ENCODE measurements around the gene XAB2. TPM values are rescaled to one million over a fixed set of nuclear protein-coding genes. Genes with fewer than 3 reads are reported as not detected.
A peak's percentile ranks its signal among the peaks of the same experiment; 100 is the strongest.

The XAB2 gene
- 10 to 100 TPM; 50.7 to 54.1 TPM for total RNA-seq

DNA sequence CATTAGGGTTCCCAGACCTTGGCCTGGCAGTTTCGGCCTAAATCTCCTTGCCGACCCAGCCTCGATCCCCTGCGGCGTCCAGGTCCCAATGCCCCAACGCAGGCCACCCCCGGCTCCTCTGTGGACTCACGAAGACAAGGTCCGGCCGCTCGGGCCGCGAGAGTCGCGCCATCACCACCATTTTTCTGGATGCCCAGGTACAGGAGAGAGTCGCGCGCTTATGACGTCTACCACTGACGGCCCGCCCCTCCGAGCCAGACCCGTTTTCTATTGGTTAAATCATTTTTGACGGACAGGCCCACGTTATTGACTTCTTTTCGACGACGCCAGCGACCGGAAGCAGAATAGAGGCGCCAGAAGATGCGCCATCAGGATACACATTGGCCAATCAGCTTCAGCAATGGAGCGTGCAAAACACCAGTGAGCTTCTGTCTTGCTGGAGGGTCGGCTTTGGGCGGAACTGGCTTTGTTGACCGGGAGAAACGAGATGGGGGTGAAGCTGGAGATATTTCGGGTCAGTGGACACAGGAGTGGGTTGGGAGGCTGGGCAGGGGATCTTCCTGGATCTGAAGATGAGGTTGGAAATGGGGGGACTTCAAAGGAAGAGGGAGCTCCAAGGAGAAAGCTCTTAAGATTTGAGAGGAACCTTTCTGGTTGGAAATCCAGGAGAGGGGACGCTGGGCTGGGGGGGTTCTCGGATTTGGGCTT lies at the start of gene XAB2, which contains the start of gene PET100:
XAB2 (minus strand) TSS at position 199 of the 708 bp plus-strand sequence; CDS start at position 181, 18 bp downstream.
PET100 (plus strand) TSS at position 447 of the 708 bp plus-strand sequence; CDS start at position 488, 41 bp downstream.
- DNase-seq: peak; percentile 97

DNA sequence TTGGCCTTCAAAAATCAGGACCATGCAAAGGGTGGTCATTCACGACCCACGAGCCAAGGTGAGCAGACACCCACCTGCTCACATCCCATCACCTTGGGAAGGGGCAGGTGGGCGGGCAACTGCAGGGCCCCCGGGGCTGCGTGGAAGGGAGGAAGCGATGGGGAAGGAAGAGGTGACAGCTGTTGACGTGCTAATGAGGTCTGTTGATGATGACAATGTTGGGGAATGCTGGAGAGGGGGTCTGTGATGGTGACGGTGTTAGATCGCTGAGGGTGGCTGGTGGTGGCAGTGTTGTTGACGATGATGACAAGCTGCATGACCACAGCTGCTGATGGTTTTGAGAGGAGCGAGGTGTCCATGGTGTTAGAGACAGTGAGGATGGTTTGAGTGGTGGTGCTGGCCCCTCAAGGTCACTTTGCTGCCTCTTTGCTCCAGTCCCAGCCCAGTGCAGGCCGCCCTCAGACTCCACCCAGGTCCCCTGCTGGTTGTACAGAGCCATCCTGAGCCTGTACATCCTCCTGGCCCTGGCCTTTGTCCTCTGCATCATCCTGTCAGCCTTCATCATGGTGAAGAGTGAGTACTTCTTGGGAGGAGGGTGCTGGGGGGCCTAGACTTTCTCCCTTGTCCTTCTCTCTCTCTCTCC lies 48.4 kb upstream of the XAB2 start:
- Mint-ChIP-seq H3K27me3 (peaks cover 33% of the 10 kb centered on the region), H3K27ac (no peak overlapping the region), H3K9me3 (no peaks in the 10 kb centered on the region), H3K36me3 (ENCODE audit: low read depth) (peaks cover 9% of the 10 kb centered on the region), H3K4me1 (ENCODE audit: low read depth) (peaks cover 52% of the 10 kb centered on the region), H3K4me3 (no peak overlapping the region)
- POLR2A ChIA-PET: interaction anchor here (0.7 to 1.2 kb wide), 4 partner anchors 9 to 122 kb away, joined by 3 to 4 read pairs (median 3); partner anchors contain the start of gene RETN
- TF ChIP-seq, protein P1, sequence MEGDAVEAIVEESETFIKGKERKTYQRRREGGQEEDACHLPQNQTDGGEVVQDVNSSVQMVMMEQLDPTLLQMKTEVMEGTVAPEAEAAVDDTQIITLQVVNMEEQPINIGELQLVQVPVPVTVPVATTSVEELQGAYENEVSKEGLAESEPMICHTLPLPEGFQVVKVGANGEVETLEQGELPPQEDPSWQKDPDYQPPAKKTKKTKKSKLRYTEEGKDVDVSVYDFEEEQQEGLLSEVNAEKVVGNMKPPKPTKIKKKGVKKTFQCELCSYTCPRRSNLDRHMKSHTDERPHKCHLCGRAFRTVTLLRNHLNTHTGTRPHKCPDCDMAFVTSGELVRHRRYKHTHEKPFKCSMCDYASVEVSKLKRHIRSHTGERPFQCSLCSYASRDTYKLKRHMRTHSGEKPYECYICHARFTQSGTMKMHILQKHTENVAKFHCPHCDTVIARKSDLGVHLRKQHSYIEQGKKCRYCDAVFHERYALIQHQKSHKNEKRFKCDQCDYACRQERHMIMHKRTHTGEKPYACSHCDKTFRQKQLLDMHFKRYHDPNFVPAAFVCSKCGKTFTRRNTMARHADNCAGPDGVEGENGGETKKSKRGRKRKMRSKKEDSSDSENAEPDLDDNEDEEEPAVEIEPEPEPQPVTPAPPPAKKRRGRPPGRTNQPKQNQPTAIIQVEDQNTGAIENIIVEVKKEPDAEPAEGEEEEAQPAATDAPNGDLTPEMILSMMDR (IDR thresholded peaks at IDR 0.05): no peak
- DNase-seq (no peak), ATAC-seq (no peak)
- CTCF ChIA-PET: interaction anchor here (1.1 to 1.5 kb wide), 4 partner anchors 21 to 122 kb away, joined by 3 to 5 read pairs (median 4); no protein-coding TSS in a partner anchor
- intact Hi-C loops (cut with micrococcal nuclease): no loop called here

More for the DNA sequence above, at the start of gene XAB2, which contains the start of gene PET100:
- Mint-ChIP-seq H3K9me3 (no peaks in the 10 kb centered on the region), H3K27ac (peak within 1 kb of the TSS; percentile 93), H3K36me3 (ENCODE audit: low read depth) (peaks cover 4% of the 10 kb centered on the region), H3K27me3 (no peaks in the 10 kb centered on the region), H3K4me3 (peak within 1 kb of the TSS; percentile 83), H3K4me1 (ENCODE audit: low read depth) (peaks cover 31% of the 10 kb centered on the region)
- intact Hi-C loops (cut with micrococcal nuclease): no loop called here
- CTCF ChIA-PET: interaction anchor here (1.1 to 4.0 kb wide), 6 partner anchors 9 to 63 kb away, joined by 4 to 18 read pairs (median 5); partner anchors contain the start of gene TRAPPC5
- TF ChIP-seq, protein P1 (IDR thresholded peaks at IDR 0.05): no peak
- POLR2A ChIA-PET: interaction anchor here (0.6 to 2.0 kb wide), 16 partner anchors 8 to 240 kb away, joined by 3 to 10 read pairs (median 4); partner anchors contain the start of genes PNPLA6, STXBP2 and TRAPPC5
- peak; percentile 99 for ATAC-seq

DNA sequence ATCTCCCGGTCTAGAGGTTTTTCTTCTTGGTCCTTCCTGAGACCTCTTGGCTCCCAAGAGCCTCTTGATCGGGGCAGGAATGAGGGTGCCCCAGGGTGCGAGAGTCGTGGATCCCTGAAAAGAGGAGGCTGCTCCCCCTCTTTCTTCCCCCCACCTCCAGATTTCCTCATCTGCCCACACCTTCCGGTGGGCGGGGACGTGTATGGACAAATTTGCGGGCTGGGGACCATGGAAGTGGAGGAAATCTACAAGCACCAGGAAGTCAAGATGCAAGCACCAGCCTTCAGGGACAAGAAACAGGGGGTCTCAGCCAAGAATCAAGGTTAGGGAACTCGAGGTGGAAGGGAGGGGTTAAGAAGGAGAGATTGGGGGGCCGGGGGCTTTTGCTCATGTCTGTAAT lies 47.5 kb upstream of the XAB2 start, which contains the start of gene MCEMP1:
MCEMP1 (plus strand) TSS at position 237 of the 400 bp plus-strand sequence; CDS start at position 268, 31 bp downstream.
- no peak within 1 kb of the TSS for H3K27ac Mint-ChIP-seq

GRCh38 chr19:7676376-7676775 lies 47.0 kb upstream of the XAB2 start:
- H3K36me3 Mint-ChIP-seq (ENCODE audit: low read depth): no peaks in the 10 kb centered on the region

More for the DNA sequence above, 47.5 kb upstream of the XAB2 start, which contains the start of gene MCEMP1:
- Mint-ChIP-seq H3K27me3 (peaks cover 34% of the 10 kb centered on the region), H3K36me3 (ENCODE audit: low read depth) (peaks cover 2% of the 10 kb centered on the region), H3K9me3 (no peaks in the 10 kb centered on the region), H3K4me1 (ENCODE audit: low read depth) (peaks cover 47% of the 10 kb centered on the region), H3K4me3 (no peak within 1 kb of the TSS)
- DNase-seq: no peak
- TF ChIP-seq, protein P1 (IDR thresholded peaks at IDR 0.05): no peak
- ChIA-PET CTCF (interaction anchor here (0.8 to 1.5 kb wide), 3 partner anchors 109 to 310 kb away, joined by 3 to 4 read pairs (median 3); no protein-coding TSS in a partner anchor), POLR2A (no interaction called here)
- intact Hi-C loops (cut with micrococcal nuclease): no loop called here
- ATAC-seq: no peak

More at GRCh38 chr19:7676376-7676775, 47.0 kb upstream of the XAB2 start:
- Mint-ChIP-seq H3K4me1 (ENCODE audit: low read depth) (peaks cover 43% of the 10 kb centered on the region), H3K27ac (no peak overlapping the region), H3K27me3 (peaks cover 38% of the 10 kb centered on the region), H3K4me3 (no peak overlapping the region), H3K9me3 (no peaks in the 10 kb centered on the region)
- TF ChIP-seq, protein P1 (IDR thresholded peaks at IDR 0.05): no peak
- POLR2A ChIA-PET: no interaction called here
- ATAC-seq (no peak), DNase-seq (no peak)
- intact Hi-C loops (cut with micrococcal nuclease): no loop called here
- CTCF ChIA-PET: interaction anchor here (0.8 to 1.5 kb wide), 2 partner anchors 123 to 309 kb away, joined by 3 read pairs; no protein-coding TSS in a partner anchor
